Upper lobe of left lung (tissue), 6 donors: ENCODE results near the gene DSC1. TPM values are rescaled to one million over a fixed set of nuclear protein-coding genes. Genes with fewer than 3 reads are reported as not detected.
A peak's percentile ranks its signal among the peaks of the same experiment; 100 is the strongest.

Experiments
- ATAC-seq, 2 donors: fragments of 200-7000 bp; cut with Tn5 transposase; one replicate each; pipeline ENCODE4 v1.9.1; 2022; ENCODE audit warnings: mild to moderate bottlenecking in 2 of 2, moderate library complexity in 2 of 2; ENCODE audit not compliant: low FRiP score in 2 of 2
- DNase-seq, 2 donors: peaks; one replicate each; pipeline ENCODE4 v3.0.0-alpha.2; 2019 to 2020
- H3K27ac ChIP-seq, 4 donors: fragments of 200-600 bp; sonication (generic); one replicate each; pipeline ENCODE4 v1.5.1; 2016 to 2019
- H3K27me3 ChIP-seq, 4 donors: fragments of 200-600 bp; sonication (generic); one replicate each; pipeline ENCODE4 v1.5.1; 2017 to 2019
- H3K36me3 ChIP-seq, 4 donors: fragments of 200-600 bp; sonication (generic); one replicate each; pipeline ENCODE4 v1.5.1; 2016 to 2019
- H3K4me1 ChIP-seq, 4 donors: fragments of 200-600 bp; sonication (generic); one replicate each; pipeline ENCODE4 v1.5.1; 2018 to 2019
- H3K4me3 ChIP-seq, 4 donors: fragments of 200-600 bp; sonication (generic); one replicate each; pipeline ENCODE4 v1.5.1; 2017 to 2019; ENCODE audit warnings: mild to moderate bottlenecking in 2 of 4, moderate library complexity in 1 of 4
- H3K9me3 ChIP-seq, 4 donors: fragments of 200-600 bp; sonication (generic); one replicate each; pipeline ENCODE4 v1.5.1; 2018 to 2019
- CTCF ChIP-seq, 6 experiments: fragments of 450-650 bp in 4 of 6; fragments of 200-600 bp in 2 of 6; sonication (generic) in 2 of 6; IDR thresholded peaks; one replicate each; pipeline ENCODE4 v1.5.1; 2016 to 2019; ENCODE audit warnings: antibody characterized with exemption in 6 of 6
- EP300 ChIP-seq, 4 donors: sonication (generic); formaldehyde crosslinking; IDR thresholded peaks; one replicate each; pipeline ENCODE4 v1.5.1; 2017; ENCODE audit warnings: antibody characterized with exemption in 4 of 4, control low read depth in 2 of 4
- POLR2A ChIP-seq, 4 donors: fragments of 450-650 bp; IDR thresholded peaks; one replicate each; pipeline ENCODE4 v1.5.1; 2016 to 2017; ENCODE audit warnings: antibody characterized with exemption in 4 of 4, mild to moderate bottlenecking in 2 of 4
- POLR2AphosphoS5 ChIP-seq, 2 donors: sonication (generic); formaldehyde crosslinking; IDR thresholded peaks; one replicate each; pipeline ENCODE4 v1.5.1; 2017; ENCODE audit warnings: antibody characterized with exemption in 2 of 2
- WGBS, 2 donors: methylation state at CpG; one replicate each; pipeline ENCODE4 v1.1.5; 2017 to 2018; 5-methylcytosine and 5-hydroxymethylcytosine counted together
- total RNA-seq, 6 donors: library from RNA; depleted of rRNA in 4 of 6; stranded (reverse); fragments of >200 nt in 4 of 6; gene quantifications; one replicate each; pipeline versions ENCODE4 v1.1.0 to v1.2.1, GENCODE V29; 2016 to 2021
- donor health status: DM: no; HTN: no; CAD: no; lungs with moderate emphysema.
- donor health status: DM: no; HTN: yes; CAD: no; lungs with severe emphysema.

The DSC1 gene
- total RNA-seq, 6 donors from 2014 or later = not detected

- Histone ChIP-seq H3K4me1 (peaks cover 0 to 14% (median 0%) of the 10 kb centered on the region in 4 donors), H3K27ac (no peak overlapping the region), H3K9me3 (no peaks in the 10 kb centered on the region), H3K36me3 (no peaks in the 10 kb centered on the region), H3K4me3 (no peak overlapping the region), H3K27me3 (no peaks in the 10 kb centered on the region)
- ATAC-seq (no peak), DNase-seq (no peak)
- WGBS, 2 donors = 81 to 84% methylated on average over 3 of the region's 3 CpGs
- TF ChIP-seq POLR2AphosphoS5 (IDR thresholded peaks at IDR 0.05) (no peak), POLR2A (IDR thresholded peaks at IDR 0.05) (no peak), EP300 (IDR thresholded peaks at IDR 0.05) (no peak), CTCF (IDR thresholded peaks at IDR 0.05) (no peak)
Observed at GRCh38 chr18:31195063-31195462, 32.4 kb upstream of the DSC1 start.

- ATAC-seq (no peak), DNase-seq (no peak)
- Histone ChIP-seq H3K27me3 (no peaks in the 10 kb centered on the region), H3K36me3 (no peaks in the 10 kb centered on the region), H3K9me3 (no peaks in the 10 kb centered on the region), H3K4me1 (peaks cover 0 to 5% (median 0%) of the 10 kb centered on the region in 4 donors), H3K4me3 (no peak overlapping the region), H3K27ac (no peak overlapping the region)
- TF ChIP-seq POLR2A (IDR thresholded peaks at IDR 0.05) (no peak), CTCF (IDR thresholded peaks at IDR 0.05) (no peak), EP300 (IDR thresholded peaks at IDR 0.05) (no peak), POLR2AphosphoS5 (IDR thresholded peaks at IDR 0.05) (no peak)
Observed at GRCh38 chr18:31192086-31192776, 29.6 kb upstream of the DSC1 start.

- no peak overlapping the region for H3K27ac ChIP-seq
- no peak overlapping the region for H3K4me3 ChIP-seq
- peak in 1 of 4 donors; percentile 43 for TF ChIP-seq EP300 (IDR thresholded peaks at IDR 0.05)
- TF ChIP-seq POLR2AphosphoS5 (IDR thresholded peaks at IDR 0.05) = peak in 1 of 2 donors; percentile 12
- TF ChIP-seq POLR2A (IDR thresholded peaks at IDR 0.05) = no peak
- no peak for TF ChIP-seq CTCF (IDR thresholded peaks at IDR 0.05)
- no peak for DNase-seq
- H3K4me1 ChIP-seq = peaks cover 0 to 5% (median 0%) of the 10 kb centered on the region in 4 donors
- no peaks in the 10 kb centered on the region for H3K27me3 ChIP-seq
- H3K9me3 ChIP-seq = no peaks in the 10 kb centered on the region
- no peaks in the 10 kb centered on the region for H3K36me3 ChIP-seq
- ATAC-seq = no peak
- WGBS, 2 donors = 67 to 75% methylated on average over 2 of the region's 2 CpGs
Observed at GRCh38 chr18:31190919-31191318, 28.3 kb upstream of the DSC1 start.

GRCh38 chr18:31189757-31190156 is 27.1 kb upstream of the DSC1 start:
- no peak for DNase-seq
- WGBS, 2 donors = 67 to 84% methylated on average over 2 of the region's 2 CpGs

More at GRCh38 chr18:31189757-31190156, 27.1 kb upstream of the DSC1 start:
- Histone ChIP-seq H3K9me3 (no peaks in the 10 kb centered on the region), H3K36me3 (no peaks in the 10 kb centered on the region), H3K4me1 (peaks cover 0 to 5% (median 0%) of the 10 kb centered on the region in 4 donors), H3K27me3 (no peaks in the 10 kb centered on the region), H3K4me3 (no peak overlapping the region), H3K27ac (no peak overlapping the region)
- ATAC-seq = no peak
- TF ChIP-seq POLR2AphosphoS5 (IDR thresholded peaks at IDR 0.05) = no peak
- no peak for TF ChIP-seq CTCF (IDR thresholded peaks at IDR 0.05)
- no peak for TF ChIP-seq POLR2A (IDR thresholded peaks at IDR 0.05)
- TF ChIP-seq EP300 (IDR thresholded peaks at IDR 0.05) = no peak
